ENCODE measurements around the gene PRR3.
"Not testable (repeated sequence)": the region's sequence is repeated elsewhere in the genome, so short reads cannot be mapped to it uniquely, and the experiment has no call there.

The PRR3 gene

DNA sequence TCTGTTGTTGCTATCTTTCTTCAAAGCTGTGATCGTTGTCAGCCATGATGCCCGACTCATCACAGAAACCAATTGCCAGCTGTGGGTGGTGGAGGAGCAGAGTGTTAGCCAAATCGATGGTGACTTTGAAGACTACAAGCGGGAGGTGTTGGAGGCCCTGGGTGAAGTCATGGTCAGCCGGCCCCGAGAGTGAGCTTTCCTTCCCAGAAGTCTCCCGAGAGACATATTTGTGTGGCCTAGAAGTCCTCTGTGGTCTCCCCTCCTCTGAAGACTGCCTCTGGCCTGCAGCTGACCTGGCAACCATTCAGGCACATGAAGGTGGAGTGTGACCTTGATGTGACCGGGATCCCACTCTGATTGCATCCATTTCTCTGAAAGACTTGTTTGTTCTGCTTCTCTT lies 33.4 kb downstream of the PRR3 start:
- DNase-seq (ENCODE audit: extremely low read depth, low read depth): no peak
- TF ChIP-seq, protein P1, sequence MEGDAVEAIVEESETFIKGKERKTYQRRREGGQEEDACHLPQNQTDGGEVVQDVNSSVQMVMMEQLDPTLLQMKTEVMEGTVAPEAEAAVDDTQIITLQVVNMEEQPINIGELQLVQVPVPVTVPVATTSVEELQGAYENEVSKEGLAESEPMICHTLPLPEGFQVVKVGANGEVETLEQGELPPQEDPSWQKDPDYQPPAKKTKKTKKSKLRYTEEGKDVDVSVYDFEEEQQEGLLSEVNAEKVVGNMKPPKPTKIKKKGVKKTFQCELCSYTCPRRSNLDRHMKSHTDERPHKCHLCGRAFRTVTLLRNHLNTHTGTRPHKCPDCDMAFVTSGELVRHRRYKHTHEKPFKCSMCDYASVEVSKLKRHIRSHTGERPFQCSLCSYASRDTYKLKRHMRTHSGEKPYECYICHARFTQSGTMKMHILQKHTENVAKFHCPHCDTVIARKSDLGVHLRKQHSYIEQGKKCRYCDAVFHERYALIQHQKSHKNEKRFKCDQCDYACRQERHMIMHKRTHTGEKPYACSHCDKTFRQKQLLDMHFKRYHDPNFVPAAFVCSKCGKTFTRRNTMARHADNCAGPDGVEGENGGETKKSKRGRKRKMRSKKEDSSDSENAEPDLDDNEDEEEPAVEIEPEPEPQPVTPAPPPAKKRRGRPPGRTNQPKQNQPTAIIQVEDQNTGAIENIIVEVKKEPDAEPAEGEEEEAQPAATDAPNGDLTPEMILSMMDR (IDR thresholded peaks at IDR 0.05; ENCODE audit: low read depth, low read length): no peak

DNA sequence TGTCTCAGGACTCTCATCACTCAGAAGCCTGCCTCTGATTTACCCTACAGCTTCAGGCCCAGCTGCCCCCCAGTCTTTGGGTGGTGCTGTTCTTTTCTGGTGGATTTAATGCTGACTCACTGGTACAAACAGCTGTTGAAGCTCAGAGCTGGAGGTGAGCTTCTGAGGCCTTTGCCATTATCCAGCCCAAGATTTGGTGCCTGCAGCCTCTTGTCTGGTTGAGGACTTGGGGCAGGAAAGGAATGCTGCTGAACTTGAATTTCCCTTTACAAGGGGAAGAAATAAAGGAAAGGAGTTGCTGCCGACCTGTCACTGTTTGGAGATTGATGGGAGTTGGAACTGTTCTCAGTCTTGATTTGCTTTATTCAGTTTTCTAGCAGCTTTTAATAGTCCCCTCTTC lies 33.9 kb downstream of the PRR3 start:
- no peak for DNase-seq (ENCODE audit: extremely low read depth, low read depth)
- TF ChIP-seq, protein P1 (IDR thresholded peaks at IDR 0.05; ENCODE audit: low read depth, low read length): no peak

DNA sequence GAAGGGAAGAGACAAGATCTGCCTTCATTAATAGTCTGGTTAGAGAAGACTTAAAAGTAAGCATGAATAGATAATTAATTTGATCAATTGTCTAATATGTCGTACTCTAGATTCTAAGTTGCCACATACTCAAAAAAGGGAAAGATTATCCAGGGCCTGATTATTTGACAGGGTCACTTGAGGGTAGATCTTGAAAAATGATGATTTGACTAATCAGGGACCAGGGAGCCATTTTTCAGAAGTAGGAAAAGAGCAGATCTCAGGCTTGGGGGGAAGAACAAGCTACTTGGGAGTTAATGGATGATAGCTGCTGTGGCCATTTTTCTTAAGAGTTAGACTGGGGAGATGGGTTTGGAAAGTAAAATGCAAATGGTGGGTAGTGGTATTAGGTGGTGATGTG lies 35.2 kb downstream of the PRR3 start:
- DNase-seq (ENCODE audit: extremely low read depth, low read depth): no peak
- TF ChIP-seq, protein P1 (IDR thresholded peaks at IDR 0.05; ENCODE audit: low read depth, low read length): no peak

DNA sequence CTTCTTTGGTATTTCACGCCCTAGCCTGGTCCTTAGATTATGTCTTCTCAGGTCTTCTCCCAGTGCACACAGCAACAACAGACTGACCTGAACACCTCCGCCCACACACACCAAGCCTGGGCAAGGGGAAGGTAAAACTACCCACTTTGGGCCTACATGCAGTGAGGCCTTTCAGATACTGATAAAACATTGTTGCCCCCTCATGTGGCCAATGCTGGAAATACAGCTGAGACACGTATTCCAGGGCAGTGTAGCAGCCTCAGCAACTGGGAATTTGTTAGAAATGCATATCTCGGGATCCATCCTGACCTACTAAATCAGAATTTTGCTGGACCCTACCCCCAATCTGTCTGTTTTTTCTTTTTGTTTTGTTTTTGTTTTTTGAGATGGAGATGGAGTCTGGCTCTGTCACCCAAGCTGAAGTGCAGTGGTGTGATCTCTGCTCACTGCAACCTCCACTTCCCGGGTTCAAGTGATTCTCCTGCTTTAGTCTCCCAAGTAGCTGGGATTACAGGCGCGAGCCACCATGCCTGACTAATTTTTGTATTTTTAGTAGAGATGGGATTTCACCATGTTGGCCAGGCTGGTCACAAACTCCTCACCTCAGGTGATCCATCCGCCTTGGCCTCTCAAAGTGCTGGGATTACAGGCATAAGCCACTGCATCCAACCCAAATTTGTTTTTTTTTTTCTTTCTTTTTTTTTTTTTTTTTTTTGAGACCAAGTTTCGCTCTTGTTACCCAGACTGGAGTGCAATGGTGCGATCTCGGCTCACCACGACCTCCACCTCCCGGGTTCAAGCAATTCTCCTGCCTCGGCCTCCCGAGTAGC lies 40.4 kb downstream of the PRR3 start:
- DNase-seq (ENCODE audit: extremely low read depth, low read depth): not testable (repeated sequence)
- TF ChIP-seq, protein P1 (IDR thresholded peaks at IDR 0.05; ENCODE audit: low read depth, low read length): peak; percentile 75

DNA sequence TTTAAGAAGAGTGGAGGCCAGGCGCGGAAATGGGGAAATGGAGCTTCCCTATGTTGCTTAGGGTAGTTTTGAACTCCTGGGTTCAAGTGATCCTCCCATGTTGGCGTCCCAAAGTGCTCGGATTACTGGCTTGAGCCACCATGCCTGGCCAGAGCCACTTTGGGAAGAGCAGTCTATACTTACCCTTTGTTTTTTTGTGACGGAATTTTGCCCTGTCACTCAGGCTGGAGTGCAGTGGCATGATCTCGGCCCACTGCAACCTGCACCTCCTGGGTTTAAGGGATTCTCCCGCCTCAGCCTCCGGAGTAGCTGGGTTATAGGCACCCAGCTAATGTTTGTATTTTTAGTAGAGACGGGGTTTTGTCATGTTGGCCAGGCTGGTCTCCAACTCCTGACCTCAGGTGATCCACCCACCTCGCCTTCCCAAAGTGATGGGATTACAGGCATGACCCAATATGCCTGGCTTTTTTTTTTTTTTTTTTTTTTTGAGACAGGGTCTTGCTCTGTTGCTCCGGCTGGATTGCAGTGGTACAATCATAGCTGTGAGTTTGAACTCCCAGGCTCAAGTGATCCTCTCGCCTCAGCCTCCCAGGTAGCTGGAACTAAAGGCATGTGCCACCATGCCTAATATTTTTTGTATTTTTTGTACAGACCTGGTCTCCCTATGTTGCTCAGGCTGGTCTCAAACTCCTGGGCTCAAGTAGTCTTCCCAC lies 42.0 kb downstream of the PRR3 start:
- TF ChIP-seq, protein P1 (IDR thresholded peaks at IDR 0.05; ENCODE audit: low read depth, low read length): no peak
- no peak for DNase-seq (ENCODE audit: extremely low read depth, low read depth)

DNA sequence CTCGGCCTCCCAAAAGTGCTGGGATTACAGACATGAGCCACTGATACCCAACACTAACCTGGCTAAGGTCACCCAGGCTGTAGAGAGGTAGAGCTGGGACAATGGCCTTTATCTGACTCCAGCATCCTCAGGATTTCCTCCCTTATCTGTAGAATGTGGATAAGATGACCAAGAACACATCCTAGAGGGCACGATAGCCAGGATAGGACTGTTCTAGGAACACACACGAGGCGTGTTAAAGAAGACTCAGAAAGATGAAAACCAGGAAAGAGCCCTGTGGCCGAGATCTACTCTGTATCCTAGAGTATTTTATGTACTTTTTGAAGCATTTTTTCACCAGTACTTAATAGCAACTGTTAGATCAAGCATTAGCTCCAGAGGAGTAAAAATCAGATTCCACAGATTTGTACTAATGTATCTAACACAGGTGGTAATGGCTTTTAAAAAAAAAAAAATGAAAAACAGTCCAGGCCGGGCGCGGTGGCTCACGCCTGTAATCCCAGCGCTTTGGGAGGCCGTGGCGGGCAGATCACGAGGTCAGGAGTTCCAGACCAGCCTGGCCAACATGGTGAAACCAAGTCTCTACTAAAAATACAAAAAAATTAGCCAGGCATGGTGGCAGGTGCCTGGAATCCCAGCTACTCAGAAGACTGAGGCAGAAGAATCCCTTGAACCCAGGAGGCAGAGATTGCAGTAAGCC lies 42.7 kb downstream of the PRR3 start:
- TF ChIP-seq, protein P1 (IDR thresholded peaks at IDR 0.05; ENCODE audit: low read depth, low read length): no peak
- DNase-seq (ENCODE audit: extremely low read depth, low read depth): no peak

Data from AG09319 (cell line).